HL-60/S4 (cell line): ENCODE data around the gene HOXD4.

ENCODE experiments used
- in situ Hi-C: fragments of 300-500 bp; cut with MboI; formaldehyde crosslinking; loops from 2 replicates; pipeline ENCODE4 v1.14.3; 2022; ENCODE audit warnings: low sequenced_read_pairs

HOXD4 gene

DNA sequence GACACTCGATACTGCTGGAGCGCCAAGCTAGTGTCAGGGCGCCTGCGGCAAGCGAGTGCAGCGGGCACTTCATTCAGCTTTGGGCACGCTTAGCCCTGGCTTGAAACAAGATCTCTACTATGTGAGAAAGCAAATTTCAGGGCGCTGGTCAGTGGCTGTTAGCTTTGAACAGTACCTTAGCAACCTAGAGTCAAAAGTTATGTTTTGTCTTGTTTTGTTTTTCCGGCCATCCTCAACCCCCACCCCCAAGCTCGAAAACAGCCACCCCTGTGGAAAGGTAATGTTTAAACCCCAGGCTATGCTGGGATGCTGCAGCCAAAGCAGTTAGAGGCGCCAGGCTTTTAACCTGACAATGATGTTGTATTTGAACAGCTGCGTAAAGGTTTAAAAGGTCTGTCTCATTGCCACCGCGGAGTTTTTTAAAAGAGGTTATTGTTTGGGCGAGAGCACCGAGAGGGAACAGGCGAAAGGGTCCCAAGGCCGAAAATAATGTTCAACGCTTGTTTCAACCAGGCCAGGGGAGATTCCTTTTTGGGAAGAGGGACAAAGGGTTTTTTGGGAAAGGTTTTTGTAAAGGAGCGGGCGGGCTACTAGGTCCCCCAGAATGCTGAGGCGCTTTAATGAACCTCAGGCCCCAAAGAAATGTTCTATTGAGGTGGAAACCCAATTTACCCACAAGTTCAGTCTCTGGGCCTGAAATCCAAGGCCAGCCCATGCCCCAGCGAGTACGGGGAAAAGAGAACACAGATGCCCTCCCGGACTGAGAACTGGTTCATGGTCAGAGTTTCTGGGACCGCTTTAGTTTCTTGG, 37.0 kb upstream of the HOXD4 start:
- in situ Hi-C loops, result no loop called here

DNA sequence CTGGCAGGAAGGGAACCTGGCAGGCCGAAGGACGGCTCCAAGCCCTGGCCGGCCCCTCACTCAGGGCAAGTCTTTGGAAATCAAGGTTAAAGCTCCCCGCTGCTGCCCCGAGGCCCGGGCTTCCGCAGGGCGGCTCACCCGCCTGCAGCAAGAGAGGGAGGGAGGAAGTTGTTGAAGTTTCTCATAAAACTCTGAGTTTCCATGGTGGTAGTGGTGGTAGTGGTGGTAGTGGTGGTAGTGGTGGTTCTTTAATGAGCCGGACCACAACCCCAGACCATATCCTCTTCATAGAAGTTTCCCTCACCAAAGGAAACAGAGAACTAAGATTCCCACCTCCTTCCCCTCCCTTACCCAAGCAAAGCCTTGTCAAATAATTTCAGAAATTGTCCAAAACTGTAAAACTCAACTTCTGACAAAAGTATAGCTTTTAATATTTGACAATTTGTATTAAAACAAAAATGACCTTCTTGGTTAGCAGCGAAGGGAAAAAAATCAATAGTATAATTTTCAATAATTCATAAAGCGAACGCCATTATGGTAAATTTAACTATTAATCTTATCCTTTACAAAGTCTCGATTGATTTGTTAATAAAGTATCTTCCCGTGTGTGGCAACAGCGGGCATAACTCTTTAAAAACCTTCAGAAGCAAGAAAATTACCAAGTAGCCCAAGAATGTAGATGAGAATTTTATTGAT, 36.3 kb upstream of the HOXD4 start:
- in situ Hi-C loops, result no loop called here

GRCh38 chr2:176115883-176116813, 35.2 kb upstream of the HOXD4 start, which contains the start of gene HOXD10:
TSS of gene HOXD10 (plus strand) at chr2:176116778. CDS start at chr2:176116834, 56 bp downstream.
- in situ Hi-C loops, result no loop called here

GRCh38 chr2:176117162-176117822, 34.1 kb upstream of the HOXD4 start:
- in situ Hi-C loops, result no loop called here

DNA sequence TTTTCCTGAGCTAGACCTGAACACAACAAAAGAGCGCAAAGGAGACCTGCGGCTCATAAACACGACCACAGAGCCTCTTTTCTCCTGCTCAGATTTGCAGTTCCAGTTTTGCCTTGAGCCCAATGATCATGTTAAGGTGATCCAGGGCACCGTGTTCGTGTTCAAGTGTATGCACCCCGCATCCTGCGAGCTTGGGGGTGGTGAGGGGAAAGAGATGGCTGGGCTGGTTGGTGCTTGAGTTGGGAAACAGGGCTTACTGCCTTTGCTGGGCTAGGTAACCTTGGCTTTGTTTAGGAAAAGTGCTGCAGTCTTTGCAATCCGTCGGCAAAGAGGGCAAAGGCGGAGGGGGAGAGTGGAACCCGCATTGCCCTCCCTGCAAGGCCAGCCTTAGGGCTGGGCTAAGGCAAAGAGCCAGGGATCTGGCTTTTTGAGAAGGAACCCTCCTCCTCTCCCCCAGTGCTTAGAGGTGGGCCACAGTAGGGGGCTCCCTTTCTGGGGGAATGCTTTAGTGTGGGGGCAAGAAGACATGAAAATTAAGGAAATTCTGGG, 33.5 kb upstream of the HOXD4 start:
- in situ Hi-C loops, result no loop called here

GRCh38 chr2:176118601-176119339, 32.6 kb upstream of the HOXD4 start:
- in situ Hi-C loops, result no loop called here

GRCh38 chr2:176120364-176121189, 30.8 kb upstream of the HOXD4 start:
- in situ Hi-C loops, result loop anchor here (10.0 kb wide), 1 partner anchor 1034 kb away; no protein-coding TSS in a partner anchor

- in situ Hi-C loops, result loop anchor here (10.0 kb wide), 1 partner anchor 1033 kb away; no protein-coding TSS in a partner anchor
Measured at GRCh38 chr2:176121190-176122051, 29.9 kb upstream of the HOXD4 start.

GRCh38 chr2:176122052-176122682, 29.2 kb upstream of the HOXD4 start:
- in situ Hi-C loops, result loop anchor here (10.0 kb wide), 1 partner anchor 1033 kb away; no protein-coding TSS in a partner anchor

GRCh38 chr2:176122683-176123410, 28.5 kb upstream of the HOXD4 start, which contains the start of gene HOXD9:
TSS of gene HOXD9 (plus strand) at chr2:176122719. CDS start at chr2:176122769, 50 bp downstream.
- in situ Hi-C loops, result loop anchor here (10.0 kb wide), 1 partner anchor 1032 kb away; no protein-coding TSS in a partner anchor

GRCh38 chr2:176123411-176124109, 27.8 kb upstream of the HOXD4 start:
- in situ Hi-C loops, result loop anchor here (10.0 kb wide), 1 partner anchor 1031 kb away; no protein-coding TSS in a partner anchor

- in situ Hi-C loops, result loop anchor here (10.0 kb wide), 1 partner anchor 1030 kb away; no protein-coding TSS in a partner anchor
Measured at GRCh38 chr2:176124110-176124946, 27.0 kb upstream of the HOXD4 start.

GRCh38 chr2:176124947-176125771, 26.2 kb upstream of the HOXD4 start:
- in situ Hi-C loops, result loop anchor here (10.0 to 25.0 kb wide), 4 partner anchors 337 to 1187 kb away; no protein-coding TSS in a partner anchor

GRCh38 chr2:176125772-176126054, 25.6 kb upstream of the HOXD4 start:
- in situ Hi-C loops, result loop anchor here (10.0 to 25.0 kb wide), 4 partner anchors 337 to 1187 kb away; no protein-coding TSS in a partner anchor
